ENCODE results near the gene FNTB.
A peak's percentile ranks its signal among the peaks of the same experiment; 100 is the strongest.
"Not testable (repeated sequence)": the region's sequence is repeated elsewhere in the genome, so short reads cannot be mapped to it uniquely, and the experiment has no call there.

Gene FNTB

GRCh38 chr14:65084554-65085505 is 98.1 kb downstream of the FNTB start:
- no peak for DNase-seq (ENCODE audit: low read depth in 2 of 2)

GRCh38 chr14:65086686-65087085 is 100.0 kb downstream of the FNTB start:
- DNase-seq (ENCODE audit: low read depth in 2 of 2) = not testable (repeated sequence)

- DNase-seq (ENCODE audit: low read depth in 2 of 2) = not testable (repeated sequence)
Observed at GRCh38 chr14:65087835-65088234, 101.1 kb downstream of the FNTB start.

- no peak for DNase-seq (ENCODE audit: low read depth in 2 of 2)
Observed at GRCh38 chr14:65092349-65092748, 105.7 kb downstream of the FNTB start.

- no peak for DNase-seq (ENCODE audit: low read depth in 2 of 2)
Observed at GRCh38 chr14:65095633-65096205, 109.0 kb downstream of the FNTB start.

DNA sequence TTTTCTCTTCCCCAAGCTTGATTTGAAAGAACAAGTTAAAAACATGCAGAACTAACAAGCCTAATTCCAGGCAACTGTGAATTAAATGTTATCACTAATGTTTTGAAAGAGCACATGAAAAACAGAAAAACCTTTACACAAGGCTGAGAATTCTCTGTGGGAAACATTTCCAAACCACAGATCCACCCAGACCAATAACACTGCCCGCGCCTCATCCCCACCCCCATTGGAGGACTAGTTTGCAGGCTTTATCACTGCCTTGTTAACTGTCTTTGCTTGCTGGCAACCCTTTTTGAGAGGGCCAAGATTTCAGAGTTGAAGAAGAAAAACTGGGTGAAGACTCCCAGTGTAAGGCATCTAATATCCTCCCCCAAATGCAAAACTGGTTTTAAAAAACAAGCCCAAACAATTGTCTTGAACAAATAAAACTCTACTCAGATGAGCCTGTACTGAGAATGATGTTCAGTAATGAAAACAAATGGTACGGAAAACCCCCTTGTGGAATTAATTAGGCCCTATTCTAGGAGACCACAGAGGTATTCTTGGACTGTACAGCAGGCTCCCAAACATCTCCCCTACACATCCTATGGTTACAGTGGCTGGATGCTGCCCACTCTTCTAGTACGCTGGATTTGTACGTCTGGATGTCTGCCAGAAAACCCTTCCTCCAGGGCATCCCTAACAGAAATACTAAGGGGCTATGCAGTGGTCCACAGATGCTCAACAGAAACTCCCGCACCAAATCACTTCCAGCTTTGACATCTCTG is 109.8 kb downstream of the FNTB start:
- no peak for DNase-seq (ENCODE audit: low read depth in 2 of 2)

DNA sequence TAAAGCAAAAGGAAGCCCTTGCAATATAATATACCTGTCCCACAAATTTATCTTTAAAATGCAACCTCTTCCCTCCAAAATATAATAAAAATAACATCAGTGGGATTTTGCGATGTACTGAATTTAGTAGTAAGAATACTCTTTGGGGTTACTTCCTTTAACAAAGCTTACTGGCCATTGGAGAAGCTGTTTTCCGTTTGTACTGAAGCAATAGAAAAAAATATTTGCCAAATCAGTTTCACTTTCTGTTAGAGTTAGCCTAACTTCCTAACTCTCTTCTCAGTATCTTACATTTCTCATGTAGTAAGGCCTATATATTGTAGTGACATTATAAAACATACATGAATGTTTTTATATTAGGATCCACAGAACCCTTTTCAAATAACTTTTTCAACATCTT is 111.9 kb downstream of the FNTB start:
- DNase-seq (ENCODE audit: low read depth in 2 of 2) = no peak

DNA sequence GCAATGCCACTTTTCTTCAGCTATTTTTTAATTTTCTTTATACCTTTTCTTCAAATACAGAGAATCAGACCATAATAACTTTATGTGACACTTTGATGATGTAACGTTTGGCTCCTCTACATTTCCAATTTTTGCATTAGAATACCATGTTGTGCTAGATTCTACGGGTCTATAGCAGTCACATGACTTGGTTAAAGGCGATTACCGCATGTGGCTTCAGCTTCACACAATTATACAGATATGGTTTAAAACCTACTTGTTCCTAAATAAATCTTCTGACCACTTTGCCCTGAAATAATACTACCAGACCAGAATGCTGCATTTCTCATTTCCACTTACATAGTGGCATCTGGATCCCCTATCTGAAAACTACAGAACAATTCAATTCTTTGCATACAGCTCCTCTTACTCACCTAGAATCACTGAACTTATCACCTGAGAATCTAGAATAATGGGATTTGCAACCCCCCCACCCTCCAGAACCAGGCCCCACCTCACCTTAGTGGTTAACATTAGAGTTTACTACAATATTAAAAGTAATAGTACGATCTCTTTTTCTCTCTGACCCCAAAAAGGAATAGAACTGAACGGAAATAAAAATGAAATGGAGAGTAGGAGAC is 114.3 kb downstream of the FNTB start:
- DNase-seq (ENCODE audit: low read depth in 2 of 2) = no peak

DNA sequence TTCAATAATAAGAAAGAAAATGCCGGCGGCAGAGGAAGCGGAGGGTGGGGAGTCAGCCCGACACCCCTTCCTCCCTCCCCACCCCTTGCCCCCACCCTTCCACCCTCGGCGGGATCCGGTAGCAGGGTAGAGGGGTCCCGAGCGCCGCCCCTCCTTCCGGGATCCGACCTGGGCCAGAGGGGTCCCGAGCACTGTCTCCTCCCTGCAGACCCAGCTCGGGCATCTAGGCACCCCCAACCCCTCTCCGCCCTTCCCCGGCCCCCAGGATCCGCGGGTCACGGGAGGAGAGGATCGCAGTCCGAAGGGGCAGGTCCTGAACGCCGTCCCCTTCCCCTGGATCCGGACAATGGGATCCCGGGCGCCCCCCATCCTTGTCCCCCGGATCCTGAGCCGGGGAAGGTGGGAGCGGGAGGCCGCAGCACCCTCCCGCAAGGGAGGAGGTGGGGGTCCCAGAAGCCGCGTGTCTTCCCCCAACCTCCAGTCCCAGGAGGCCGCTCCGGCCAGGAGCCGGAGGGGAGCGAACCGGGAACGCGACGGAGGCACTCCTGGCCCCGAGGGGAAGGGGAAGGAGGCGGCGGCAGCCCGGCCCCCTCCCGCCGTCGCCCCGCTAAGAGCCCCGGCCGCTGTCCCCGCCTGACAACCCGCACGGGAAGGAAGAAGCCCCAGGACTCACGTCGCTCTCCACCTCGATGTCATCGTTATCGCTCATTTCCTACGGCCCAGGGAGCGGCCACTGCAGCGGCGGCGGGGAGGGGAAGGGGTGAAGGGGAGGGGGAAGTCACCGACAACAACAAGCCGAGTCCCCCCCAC is 115.1 kb downstream of the FNTB start:
- DNase-seq (ENCODE audit: low read depth in 2 of 2) = peak; percentile 18 to 27

GRCh38 chr14:65102441-65103149 is 115.9 kb downstream of the FNTB start, which contains the start of gene MAX:
MAX (minus strand) TSS chr14:65102517; CDS start chr14:65102339, 178 bp downstream.
- peak; percentile 94 to 96 for DNase-seq (ENCODE audit: low read depth in 2 of 2)

DNA sequence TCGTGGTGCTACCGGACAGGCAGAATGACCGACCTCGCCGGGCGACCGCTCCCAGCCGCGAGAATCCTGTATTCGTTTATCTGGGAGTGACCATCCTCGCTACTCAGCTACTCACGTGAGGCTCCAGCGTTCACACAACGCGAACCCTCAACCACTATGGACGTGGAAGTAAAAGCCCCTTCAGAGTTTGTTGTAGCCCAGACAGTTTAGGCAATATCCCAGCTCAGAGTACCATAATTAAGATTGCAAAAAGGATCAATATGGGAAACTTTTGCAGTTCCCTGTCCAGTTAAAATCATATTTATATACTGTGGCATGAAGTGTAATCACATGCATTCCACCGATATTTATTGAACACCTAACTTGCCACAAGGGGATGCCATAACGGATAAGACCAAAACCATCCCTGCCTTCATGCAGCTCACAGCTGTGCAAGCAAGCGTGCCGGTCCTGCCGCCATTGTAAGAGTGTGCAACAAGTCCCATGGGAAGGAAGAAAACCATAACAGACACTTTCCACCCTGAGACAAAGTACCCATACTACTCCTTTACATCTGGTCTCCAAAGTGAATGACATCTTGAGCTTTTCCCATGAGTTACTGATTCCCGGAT is 116.6 kb downstream of the FNTB start:
- no peak for DNase-seq (ENCODE audit: low read depth in 2 of 2)

- no peak for DNase-seq (ENCODE audit: low read depth in 2 of 2)
Observed at GRCh38 chr14:65104791-65105190, 118.1 kb downstream of the FNTB start.

GRCh38 chr14:65106316-65106715 is 119.6 kb downstream of the FNTB start:
- no peak for DNase-seq (ENCODE audit: low read depth in 2 of 2)

GRCh38 chr14:65106736-65107135 is 120.0 kb downstream of the FNTB start:
- DNase-seq (ENCODE audit: low read depth in 2 of 2) = no peak

DNA sequence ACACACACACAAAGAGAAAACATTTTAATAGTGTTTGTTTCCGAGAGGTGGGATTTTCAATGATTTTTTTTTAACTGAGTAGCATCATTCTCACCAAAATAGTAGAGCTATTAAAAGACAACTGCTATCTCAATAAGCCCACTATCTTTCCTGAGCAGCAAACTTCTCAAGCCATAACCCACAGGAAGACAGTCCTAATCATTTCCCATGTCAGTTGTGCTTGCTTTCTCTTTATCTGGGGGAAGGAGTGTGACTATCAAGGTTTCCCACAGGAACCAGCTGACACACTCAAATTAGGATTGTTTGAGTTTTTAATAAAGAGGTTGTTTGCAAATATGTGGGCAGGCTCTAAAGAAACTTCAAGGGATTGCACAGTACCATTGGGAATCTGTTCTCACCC is 120.5 kb downstream of the FNTB start:
- no peak for DNase-seq (ENCODE audit: low read depth in 2 of 2)

- DNase-seq (ENCODE audit: low read depth in 2 of 2) = no peak
Observed at GRCh38 chr14:65109357-65109756, 122.7 kb downstream of the FNTB start.

GRCh38 chr14:65110525-65110924 is 123.8 kb downstream of the FNTB start:
- no peak for DNase-seq (ENCODE audit: low read depth in 2 of 2)
